Tibial artery (tissue), 4 donors: ENCODE results near the gene SLC6A19.

Experiments
- DNase-seq, 2 donors: peaks; one replicate each; pipeline ENCODE4 v3.0.0-alpha.2; 2019
- H3K27ac ChIP-seq, 2 donors: fragments of 200-600 bp; sonication (generic) in 1 of 2; 1 replicate in 1 of 2; 2 replicates in 1 of 2; pipeline ENCODE4 v1.5.1; 2018 to 2019; ENCODE audit warnings: mild to moderate bottlenecking in 1 of 2
- H3K27me3 ChIP-seq, 2 donors: fragments of 200-600 bp; sonication (generic) in 1 of 2; one replicate each; pipeline versions ENCODE4 v1.5.1 to v1.6.0; 2016 to 2019
- H3K36me3 ChIP-seq, 3 donors: fragments of 200-600 bp; sonication (generic) in 2 of 3; one replicate each; pipeline ENCODE4 v1.5.1; 2016 to 2019; ENCODE audit warnings: mild to moderate bottlenecking in 2 of 3
- H3K4me1 ChIP-seq, 4 donors: fragments of 200-600 bp; sonication (generic) in 2 of 4; 1 replicate in 3 of 4; 2 replicates in 1 of 4; pipeline ENCODE4 v1.5.1; 2016 to 2019
- H3K4me3 ChIP-seq, 2 donors: fragments of 200-600 bp; sonication (generic) in 1 of 2; 1 replicate in 1 of 2; 2 replicates in 1 of 2; pipeline ENCODE4 v1.5.1; 2018 to 2019; ENCODE audit warnings: mild to moderate bottlenecking in 2 of 2
- H3K9me3 ChIP-seq, 3 donors: fragments of 200-600 bp; sonication (generic) in 1 of 3; one replicate each; pipeline ENCODE4 v1.5.1; 2016 to 2019
- CTCF ChIP-seq, 2 experiments: fragments of 200-600 bp in 1 of 2; fragments of 450-650 bp in 1 of 2; IDR thresholded peaks; one replicate each; pipeline ENCODE4 v1.5.1; 2017 to 2019; ENCODE audit warnings: antibody characterized with exemption in 2 of 2, mild to moderate bottlenecking in 1 of 2, moderate library complexity in 1 of 2
- intact Hi-C: fragments of 100-400 bp; cut with DNase I; formaldehyde crosslinking; loops from one replicate; pipeline ENCODE4 v1.15.0; 2023; ENCODE audit warnings: low total_unique reads

SLC6A19 gene

GRCh38 chr5:1190278-1190677 lies 11.1 kb upstream of the SLC6A19 start:
- no peak for TF ChIP-seq CTCF (IDR thresholded peaks at IDR 0.05)
- Histone ChIP-seq H3K9me3 (no peaks in the 10 kb centered on the region), H3K27me3 (peaks cover 0 to 45% of the 10 kb centered on the region in 2 donors), H3K36me3 (no peaks in the 10 kb centered on the region), H3K27ac (no peak overlapping the region), H3K4me3 (no peak overlapping the region), H3K4me1 (no peaks in the 10 kb centered on the region)
- intact Hi-C loops = no loop called here
- no peak for DNase-seq

GRCh38 chr5:1190837-1191239 lies 10.6 kb upstream of the SLC6A19 start:
- DNase-seq = no peak
- Histone ChIP-seq H3K36me3 (no peaks in the 10 kb centered on the region), H3K27ac (no peak overlapping the region), H3K27me3 (peaks cover 0 to 49% of the 10 kb centered on the region in 2 donors), H3K9me3 (no peaks in the 10 kb centered on the region), H3K4me3 (no peak overlapping the region), H3K4me1 (no peaks in the 10 kb centered on the region)
- no peak for TF ChIP-seq CTCF (IDR thresholded peaks at IDR 0.05)
- intact Hi-C loops = no loop called here

GRCh38 chr5:1192971-1193590 lies 8.3 kb upstream of the SLC6A19 start:
- intact Hi-C loops = no loop called here
- no peaks in the 10 kb centered on the region for H3K9me3 ChIP-seq
- TF ChIP-seq CTCF (IDR thresholded peaks at IDR 0.05) = no peak
- H3K4me3 ChIP-seq = no peak overlapping the region
- no peaks in the 10 kb centered on the region for H3K36me3 ChIP-seq
- H3K27ac ChIP-seq = no peak overlapping the region
- no peak for DNase-seq
- peaks cover 0 to 41% of the 10 kb centered on the region in 2 donors for H3K27me3 ChIP-seq
- no peaks in the 10 kb centered on the region for H3K4me1 ChIP-seq

GRCh38 chr5:1193591-1193985 lies 7.8 kb upstream of the SLC6A19 start:
- no peak for TF ChIP-seq CTCF (IDR thresholded peaks at IDR 0.05)
- no peak overlapping the region for H3K4me3 ChIP-seq
- peaks cover 0 to 43% of the 10 kb centered on the region in 2 donors for H3K27me3 ChIP-seq
- no peaks in the 10 kb centered on the region for H3K36me3 ChIP-seq
- DNase-seq = no peak
- no peaks in the 10 kb centered on the region for H3K4me1 ChIP-seq
- no peak overlapping the region for H3K27ac ChIP-seq
- intact Hi-C loops = no loop called here
- H3K9me3 ChIP-seq = no peaks in the 10 kb centered on the region

- Histone ChIP-seq H3K27me3 (peaks cover 0 to 43% of the 10 kb centered on the region in 2 donors), H3K27ac (no peak overlapping the region), H3K9me3 (no peaks in the 10 kb centered on the region), H3K4me3 (no peak overlapping the region), H3K36me3 (no peaks in the 10 kb centered on the region), H3K4me1 (no peaks in the 10 kb centered on the region)
- TF ChIP-seq CTCF (IDR thresholded peaks at IDR 0.05) = no peak
- intact Hi-C loops = no loop called here
- DNase-seq = no peak
Measured at GRCh38 chr5:1194378-1194777, 7.0 kb upstream of the SLC6A19 start.

- no peak for DNase-seq
Measured at GRCh38 chr5:1195439-1195838, 6.0 kb upstream of the SLC6A19 start.

More at GRCh38 chr5:1195439-1195838, 6.0 kb upstream of the SLC6A19 start:
- H3K9me3 ChIP-seq = no peaks in the 10 kb centered on the region
- no peak for TF ChIP-seq CTCF (IDR thresholded peaks at IDR 0.05)
- intact Hi-C loops = no loop called here
- peaks cover 0 to 45% of the 10 kb centered on the region in 2 donors for H3K27me3 ChIP-seq
- H3K27ac ChIP-seq = no peak overlapping the region
- H3K4me3 ChIP-seq = no peak overlapping the region
- no peaks in the 10 kb centered on the region for H3K36me3 ChIP-seq
- no peaks in the 10 kb centered on the region for H3K4me1 ChIP-seq
